Neural progenitor cell (in vitro differentiated cells): ENCODE results near the gene FIBCD1. TPM values are rescaled to one million over a fixed set of nuclear protein-coding genes. Genes with fewer than 3 reads are reported as not detected.

Source experiments
- DNase-seq: peaks from one replicate; pipeline ENCODE4 v3.0.0-alpha.2; 2016; ENCODE audit warnings: low spot score
- H2AFZ ChIP-seq: fragments of 200-600 bp; sonication (generic); replicated peaks from 2 replicates; pipeline ENCODE4 v1.6.1; 2016; ENCODE audit warnings: antibody characterized with exemption
- H3F3A ChIP-seq: fragments of 200-600 bp; sonication (generic); 2 replicates; pipeline ENCODE4 v1.6.1; 2016; ENCODE audit warnings: antibody characterized with exemption, low read depth
- H3K27ac ChIP-seq: fragments of 200-600 bp; sonication (generic); 2 replicates; pipeline ENCODE4 v1.5.1; 2016; ENCODE audit warnings: mild to moderate bottlenecking
- H3K27me3 ChIP-seq: fragments of 200-600 bp; sonication (generic); 2 replicates; pipeline ENCODE4 v1.6.1; 2016; ENCODE audit warnings: mild to moderate bottlenecking, moderate library complexity
- H3K36me3 ChIP-seq: fragments of 200-600 bp; sonication (generic); 2 replicates; pipeline ENCODE4 v1.5.1; 2016
- H3K4me1 ChIP-seq: fragments of 200-600 bp; sonication (generic); 2 replicates; pipeline ENCODE4 v1.6.1; 2016; ENCODE audit warnings: mixed run types
- H3K4me2 ChIP-seq: fragments of 200-600 bp; sonication (generic); 2 replicates; pipeline ENCODE4 v1.6.1; 2016
- H3K4me3 ChIP-seq: fragments of 200-600 bp; sonication (generic); 2 replicates; pipeline ENCODE4 v1.5.1; 2016
- H3K79me2 ChIP-seq: fragments of 200-600 bp; sonication (generic); 2 replicates; pipeline ENCODE4 v1.6.1; 2016; ENCODE audit warnings: low read depth
- H3K9ac ChIP-seq: fragments of 200-600 bp; sonication (generic); 2 replicates; pipeline ENCODE4 v1.6.1; 2016
- H3K9me3 ChIP-seq: fragments of 200-600 bp; sonication (generic); 2 replicates; pipeline ENCODE4 v1.5.1; 2016; ENCODE audit warnings: low read depth
- H4K20me1 ChIP-seq: fragments of 200-600 bp; sonication (generic); 2 replicates; pipeline ENCODE4 v1.6.1; 2016; ENCODE audit warnings: low read depth
- H3K27ac Mint-ChIP-seq: 3 replicates; pipeline ENCODE4 v1.8.0; 2021; ENCODE audit warnings: mixed read lengths
- H3K27me3 Mint-ChIP-seq: 2 replicates; pipeline ENCODE4 v1.8.0; 2022; ENCODE audit warnings: low read depth, mild to moderate bottlenecking, inconsistent platforms, moderate library complexity, mixed read lengths; ENCODE audit not compliant: insufficient read depth
- H3K36me3 Mint-ChIP-seq: 3 replicates; pipeline ENCODE4 v1.8.0; 2021; ENCODE audit warnings: mixed read lengths
- H3K4me1 Mint-ChIP-seq: 3 replicates; pipeline ENCODE4 v1.8.0; 2021; ENCODE audit warnings: mixed read lengths
- H3K4me3 Mint-ChIP-seq: 3 replicates; pipeline ENCODE4 v1.8.0; 2021; ENCODE audit warnings: mild to moderate bottlenecking, moderate library complexity, mixed read lengths
- H3K9me3 Mint-ChIP-seq: 3 replicates; pipeline ENCODE4 v1.8.0; 2020; ENCODE audit warnings: mixed read lengths
- EZH2 ChIP-seq: fragments of 200-600 bp; sonication (generic); IDR thresholded peaks from 2 replicates; pipeline ENCODE4 v1.6.1; 2017; ENCODE audit warnings: antibody characterized with exemption, mild to moderate bottlenecking, moderate library complexity
- EZH2phosphoT487 ChIP-seq: fragments of 200-600 bp; sonication (generic); IDR thresholded peaks from 2 replicates; pipeline ENCODE4 v1.6.1; 2017; ENCODE audit warnings: antibody characterized with exemption
- total RNA-seq: library from RNA; depleted of rRNA; stranded (reverse); fragments of >200 nt; gene quantifications from 2 replicates; pipeline ENCODE4 v1.2.3, GENCODE V29; 2015; ENCODE audit warnings: low replicate concordance
- TF ChIP-seq, protein P1 (sequence below): fragments of 200-600 bp; sonication (generic); IDR thresholded peaks from 2 replicates; pipeline ENCODE4 v1.5.1; 2017; ENCODE audit warnings: antibody characterized with exemption, mild to moderate bottlenecking

FIBCD1 gene
- total RNA-seq, 1 donor from 2014 or later: 1.8 TPM

DNA sequence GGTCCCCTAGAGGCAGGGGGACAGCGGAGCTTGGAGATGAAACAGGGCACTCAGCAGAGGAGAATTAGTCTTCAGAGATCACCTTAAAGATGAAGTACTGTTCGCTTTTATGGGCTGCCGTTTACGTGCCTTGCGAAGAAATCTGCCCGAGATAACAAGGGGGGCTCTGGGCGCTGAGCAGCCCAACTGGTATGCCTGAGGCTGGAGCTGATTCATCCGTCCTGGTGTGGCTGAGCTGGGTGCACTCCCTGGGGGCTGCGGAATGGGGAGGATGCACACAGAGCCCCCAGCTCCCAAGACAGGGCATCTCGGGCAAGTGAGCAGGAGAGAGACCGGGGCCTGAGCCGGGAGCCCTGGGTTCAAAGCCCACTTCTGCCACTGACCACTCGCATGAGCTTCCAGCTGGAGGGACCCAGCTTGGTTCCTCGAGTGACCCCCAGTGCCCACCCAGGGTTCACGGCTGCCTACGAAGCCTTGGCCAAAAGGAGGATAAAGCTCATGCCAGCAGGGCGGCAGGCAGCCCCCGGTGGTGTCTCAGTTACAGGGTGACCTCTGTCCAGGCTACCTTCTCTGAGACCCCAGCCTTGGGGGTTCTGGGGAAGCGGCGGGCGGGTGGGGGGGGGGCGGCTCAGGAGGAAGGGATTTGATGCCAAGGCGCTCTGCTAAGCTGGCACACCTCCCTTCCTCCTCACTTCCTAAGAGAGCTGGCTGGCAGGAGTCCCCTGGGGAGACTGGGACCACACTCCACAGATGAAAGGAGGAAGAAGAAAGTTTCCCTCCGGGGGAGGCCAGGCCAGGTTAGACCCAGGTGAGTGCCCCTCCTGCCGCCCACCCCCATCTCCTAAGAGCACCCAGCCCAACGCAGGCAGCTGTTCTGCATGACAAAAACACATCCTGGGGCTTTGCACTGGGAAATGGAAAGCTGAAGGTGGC is 5.7 kb downstream of the FIBCD1 start:
- H3K27ac ChIP-seq: no peak overlapping the region
- no peak overlapping the region for H2AFZ ChIP-seq
- Mint-ChIP-seq H3K4me3 (no peak overlapping the region), H3K4me1 (peaks cover 41% of the 10 kb centered on the region), H3K27me3 (peaks cover 36% of the 10 kb centered on the region), H3K27ac (peak overlapping the region; percentile 46), H3K36me3 (no peaks in the 10 kb centered on the region), H3K9me3 (peaks cover 3% of the 10 kb centered on the region)
- peaks cover 32% of the 10 kb centered on the region for H3K4me1 ChIP-seq
- H3K4me3 ChIP-seq: no peak overlapping the region
- peaks cover 48% of the 10 kb centered on the region for H3F3A ChIP-seq
- DNase-seq: no peak
- TF ChIP-seq, protein P1, sequence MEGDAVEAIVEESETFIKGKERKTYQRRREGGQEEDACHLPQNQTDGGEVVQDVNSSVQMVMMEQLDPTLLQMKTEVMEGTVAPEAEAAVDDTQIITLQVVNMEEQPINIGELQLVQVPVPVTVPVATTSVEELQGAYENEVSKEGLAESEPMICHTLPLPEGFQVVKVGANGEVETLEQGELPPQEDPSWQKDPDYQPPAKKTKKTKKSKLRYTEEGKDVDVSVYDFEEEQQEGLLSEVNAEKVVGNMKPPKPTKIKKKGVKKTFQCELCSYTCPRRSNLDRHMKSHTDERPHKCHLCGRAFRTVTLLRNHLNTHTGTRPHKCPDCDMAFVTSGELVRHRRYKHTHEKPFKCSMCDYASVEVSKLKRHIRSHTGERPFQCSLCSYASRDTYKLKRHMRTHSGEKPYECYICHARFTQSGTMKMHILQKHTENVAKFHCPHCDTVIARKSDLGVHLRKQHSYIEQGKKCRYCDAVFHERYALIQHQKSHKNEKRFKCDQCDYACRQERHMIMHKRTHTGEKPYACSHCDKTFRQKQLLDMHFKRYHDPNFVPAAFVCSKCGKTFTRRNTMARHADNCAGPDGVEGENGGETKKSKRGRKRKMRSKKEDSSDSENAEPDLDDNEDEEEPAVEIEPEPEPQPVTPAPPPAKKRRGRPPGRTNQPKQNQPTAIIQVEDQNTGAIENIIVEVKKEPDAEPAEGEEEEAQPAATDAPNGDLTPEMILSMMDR: no peak
- no peak for TF ChIP-seq EZH2
- H4K20me1 ChIP-seq: peaks cover 29% of the 10 kb centered on the region
- H3K27me3 ChIP-seq: peaks cover 22% of the 10 kb centered on the region
- H3K79me2 ChIP-seq: no peaks in the 10 kb centered on the region
- H3K9ac ChIP-seq: no peak overlapping the region
- H3K9me3 ChIP-seq: no peaks in the 10 kb centered on the region
- peak overlapping the region; percentile 56 for H3K4me2 ChIP-seq
- H3K36me3 ChIP-seq: no peaks in the 10 kb centered on the region

- H2AFZ ChIP-seq: no peak overlapping the region
- no peak overlapping the region for H3K4me3 ChIP-seq
- H3K9ac ChIP-seq: no peak overlapping the region
- H3K4me2 ChIP-seq: peak overlapping the region; percentile 56
- peaks cover 13% of the 10 kb centered on the region for H3K27me3 ChIP-seq
- peaks cover 23% of the 10 kb centered on the region for H4K20me1 ChIP-seq
- peaks cover 39% of the 10 kb centered on the region for H3F3A ChIP-seq
- TF ChIP-seq EZH2 (no peak), EZH2phosphoT487 (no peak)
- TF ChIP-seq, protein P1: peak; percentile 25
- Mint-ChIP-seq H3K36me3 (no peaks in the 10 kb centered on the region), H3K4me1 (peaks cover 43% of the 10 kb centered on the region), H3K9me3 (peaks cover 3% of the 10 kb centered on the region), H3K27ac (no peak overlapping the region), H3K27me3 (peaks cover 32% of the 10 kb centered on the region), H3K4me3 (peak overlapping the region; percentile 8)
- H3K4me1 ChIP-seq: peaks cover 26% of the 10 kb centered on the region
- H3K27ac ChIP-seq: no peak overlapping the region
- no peaks in the 10 kb centered on the region for H3K9me3 ChIP-seq
- H3K79me2 ChIP-seq: no peaks in the 10 kb centered on the region
- H3K36me3 ChIP-seq: no peaks in the 10 kb centered on the region
- peak; percentile 59 for DNase-seq
Observed at GRCh38 chr9:130932255-130933079, 6.6 kb downstream of the FIBCD1 start.

DNA sequence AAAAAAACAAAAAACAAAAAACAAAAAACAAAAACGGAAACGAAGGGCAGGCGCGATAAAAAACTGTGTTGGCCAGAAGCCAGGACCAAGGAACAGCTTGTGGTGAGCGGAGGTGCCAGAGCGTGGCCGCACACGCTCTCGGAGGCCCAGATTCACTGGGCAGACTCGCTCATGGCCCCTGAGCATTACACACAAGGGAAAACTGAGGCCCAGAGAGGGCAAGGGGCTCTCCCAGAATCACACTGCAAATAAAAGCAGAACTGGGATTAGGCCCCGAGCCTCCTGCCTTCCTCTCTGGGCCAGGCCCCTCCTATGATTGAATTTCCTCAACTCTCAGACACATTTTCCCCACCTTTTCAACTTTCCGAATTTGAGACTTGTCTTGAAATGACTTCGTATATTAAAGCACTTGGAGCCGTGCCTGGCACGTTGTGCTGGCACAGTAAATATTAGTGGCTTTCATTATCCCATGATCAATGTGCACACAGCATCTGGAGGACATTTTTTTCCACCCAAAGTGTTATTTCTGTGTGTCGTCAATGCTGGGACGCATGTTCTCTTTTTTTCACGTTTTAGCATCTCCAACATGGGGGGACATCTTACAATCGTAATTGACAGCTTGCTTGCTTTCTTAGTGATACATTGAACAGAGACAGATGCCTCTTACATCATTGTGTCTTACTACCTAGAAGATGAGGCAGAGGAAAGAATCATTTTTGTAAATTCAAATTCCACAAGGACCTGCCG is 7.4 kb downstream of the FIBCD1 start:
- H3K36me3 ChIP-seq: no peaks in the 10 kb centered on the region
- no peak overlapping the region for H3K9ac ChIP-seq
- peaks cover 22% of the 10 kb centered on the region for H3K4me1 ChIP-seq
- no peak for DNase-seq
- H3K4me3 Mint-ChIP-seq: no peak overlapping the region
- H3K4me3 ChIP-seq: no peak overlapping the region
- H3F3A ChIP-seq: peaks cover 31% of the 10 kb centered on the region
- peaks cover 40% of the 10 kb centered on the region for H3K4me1 Mint-ChIP-seq
- H3K79me2 ChIP-seq: no peaks in the 10 kb centered on the region
- H3K4me2 ChIP-seq: no peak overlapping the region
- peaks cover 9% of the 10 kb centered on the region for H3K27me3 ChIP-seq
- peaks cover 15% of the 10 kb centered on the region for H4K20me1 ChIP-seq
- no peak overlapping the region for H2AFZ ChIP-seq
- H3K36me3 Mint-ChIP-seq: no peaks in the 10 kb centered on the region
- no peak overlapping the region for H3K27ac Mint-ChIP-seq
- no peak overlapping the region for H3K27ac ChIP-seq
- no peaks in the 10 kb centered on the region for H3K9me3 ChIP-seq
- no peaks in the 10 kb centered on the region for H3K9me3 Mint-ChIP-seq
- peaks cover 26% of the 10 kb centered on the region for H3K27me3 Mint-ChIP-seq
- TF ChIP-seq EZH2phosphoT487 (no peak), EZH2 (no peak)
- TF ChIP-seq, protein P1: no peak
